GM11168 (cell line): ENCODE data around the gene CCDC39.

Experiments
- in situ Hi-C: fragments of 300-500 bp; cut with MboI; formaldehyde crosslinking; loops from one replicate; pipeline ENCODE4 v1.12.0; 2022; ENCODE audit warnings: low sequenced_read_pairs; ENCODE audit not compliant: unreplicated experiment

The CCDC39 gene

DNA sequence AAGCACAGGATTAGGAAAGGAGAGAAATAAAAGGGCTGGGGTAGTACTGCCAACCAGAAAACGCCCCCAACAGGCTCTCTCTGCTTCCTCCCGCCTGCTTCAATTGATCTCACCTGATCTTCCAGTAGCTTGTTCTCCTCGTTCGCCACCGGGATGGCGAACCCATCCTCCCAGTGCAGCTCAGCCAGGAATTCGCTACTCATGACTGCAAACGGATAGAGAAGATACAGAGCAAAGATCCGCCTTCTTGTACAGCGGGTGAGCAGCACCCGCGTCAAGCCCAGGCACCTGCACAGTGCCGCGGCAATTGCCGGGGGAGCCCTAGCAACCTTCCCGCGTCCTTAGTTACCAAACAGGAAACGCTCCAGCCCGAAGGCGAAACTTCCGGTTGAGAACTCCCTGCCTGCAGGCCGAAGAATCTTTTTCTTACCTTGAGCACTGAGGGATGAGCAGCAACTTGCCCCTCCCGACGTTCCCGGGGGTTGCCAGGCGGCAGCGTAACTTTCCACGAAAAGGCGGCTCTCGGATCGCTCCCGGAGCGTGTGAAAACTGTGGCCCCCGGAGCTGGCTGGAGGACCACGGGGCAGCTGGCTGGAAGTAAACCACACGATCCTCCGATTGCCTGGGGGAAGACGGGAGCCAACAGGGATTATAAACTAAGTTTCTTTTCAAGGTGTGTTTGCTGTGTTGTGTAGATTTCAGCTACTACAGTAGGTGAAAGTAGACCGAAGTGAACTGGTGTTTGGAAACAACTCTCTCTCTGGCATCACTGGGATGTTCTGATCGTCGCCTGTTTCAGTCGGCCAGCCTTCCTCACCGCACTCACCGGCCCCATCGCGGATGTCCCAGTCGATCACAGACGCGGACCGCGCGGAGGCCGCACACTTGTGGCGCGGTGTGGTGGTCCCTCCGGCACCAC lies at the start of gene CCDC39:
Gene CCDC39 (minus strand): TSS at position 312 of the 919 bp plus-strand sequence. CDS start 109 bp downstream, at position 203.
- in situ Hi-C loops: no loop called here

DNA sequence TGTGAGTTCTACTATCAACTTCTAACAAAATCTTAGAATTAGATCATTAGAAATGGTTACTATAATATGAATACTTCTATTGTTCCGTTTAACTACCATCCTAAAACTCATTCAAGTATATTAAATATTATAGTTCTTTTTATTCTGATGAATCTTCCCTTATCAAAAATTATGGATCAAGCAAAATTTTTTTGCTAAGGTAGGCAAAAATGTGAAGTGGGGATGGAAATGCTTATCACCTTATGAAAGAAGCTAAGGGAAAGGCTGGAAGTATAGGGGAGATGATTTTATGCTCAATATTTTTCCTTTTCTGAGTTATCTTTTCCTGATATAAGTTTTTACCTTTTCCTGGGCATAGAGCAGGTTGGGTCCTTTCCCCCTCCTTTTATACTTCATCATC lies 40.7 kb upstream of the CCDC39 start:
- in situ Hi-C loops: no loop called here

DNA sequence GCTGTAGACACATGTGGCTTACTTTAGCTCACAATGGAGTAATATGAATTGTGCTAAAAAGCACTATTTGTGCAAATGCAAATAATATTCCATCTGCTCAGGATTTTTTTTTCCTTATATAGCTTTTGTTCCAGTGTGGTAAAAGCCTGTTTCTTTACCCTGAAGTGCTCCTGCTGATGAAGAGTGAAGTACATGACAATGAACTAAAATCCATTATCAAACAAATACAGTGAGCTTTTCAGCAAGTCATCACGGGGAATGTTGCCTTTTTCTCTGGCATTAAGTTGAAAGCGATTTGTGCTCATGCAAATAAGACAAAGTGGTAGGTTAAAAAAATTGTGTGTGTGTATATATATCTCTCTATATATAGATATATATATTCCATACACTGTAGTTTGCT lies 28.6 kb upstream of the CCDC39 start:
- in situ Hi-C loops: no loop called here

DNA sequence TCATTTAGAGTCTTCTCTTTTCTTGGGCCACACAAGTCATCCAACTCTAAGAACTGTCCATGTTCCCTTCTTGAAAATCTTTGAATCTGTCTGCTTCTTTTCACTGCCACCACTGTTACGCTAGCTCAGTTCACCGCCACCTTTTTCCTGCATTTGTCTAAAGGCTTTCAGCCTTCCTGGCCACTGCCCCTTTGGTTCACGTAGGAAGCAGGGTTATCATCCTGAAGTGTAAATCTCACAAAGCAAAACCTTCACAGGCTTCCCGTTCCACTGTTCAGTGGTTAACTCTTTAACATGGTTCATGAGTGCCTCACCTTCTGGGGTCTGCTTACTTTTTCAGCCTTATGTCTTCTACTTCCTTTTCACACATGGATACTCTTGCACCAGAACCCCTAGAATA lies 26.3 kb upstream of the CCDC39 start:
- in situ Hi-C loops: no loop called here

DNA sequence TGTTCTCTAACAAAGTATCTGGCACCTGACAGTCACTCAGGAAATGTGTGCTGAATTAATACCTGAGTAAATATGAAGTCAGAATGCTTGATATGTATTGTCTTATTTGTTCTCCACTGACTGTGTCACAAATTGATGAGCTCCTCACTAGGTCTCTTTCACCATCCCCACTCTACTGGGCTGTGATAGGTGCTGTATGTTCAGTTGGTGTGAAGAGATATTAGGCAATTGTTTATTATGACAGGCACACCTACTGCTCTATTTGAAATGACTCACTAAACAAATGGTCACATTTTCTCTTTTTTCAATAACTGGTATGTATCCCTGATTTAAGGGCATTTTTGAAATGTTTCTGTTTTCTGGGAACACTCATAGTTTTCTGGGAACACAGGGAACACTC lies 25.2 kb upstream of the CCDC39 start:
- in situ Hi-C loops: no loop called here

DNA sequence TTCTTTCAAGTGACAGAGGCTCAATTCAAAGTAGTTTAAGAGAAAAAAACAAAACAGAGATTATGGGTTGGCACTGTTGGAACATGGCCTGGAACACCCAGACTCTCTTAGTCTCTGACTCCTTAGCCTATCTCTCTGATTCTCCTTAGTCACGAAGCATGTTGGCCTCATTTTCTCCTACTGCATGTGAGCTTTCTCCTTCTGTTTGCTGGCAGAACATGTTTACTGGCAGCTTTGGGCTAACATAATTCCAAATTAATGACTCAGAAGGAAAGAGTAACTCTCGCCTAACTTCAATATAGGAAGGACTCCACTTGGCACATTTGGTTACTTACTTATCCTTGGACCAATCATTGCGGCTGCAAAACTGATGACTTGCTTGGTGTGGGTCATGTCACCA lies 21.7 kb upstream of the CCDC39 start:
- in situ Hi-C loops: no loop called here

DNA sequence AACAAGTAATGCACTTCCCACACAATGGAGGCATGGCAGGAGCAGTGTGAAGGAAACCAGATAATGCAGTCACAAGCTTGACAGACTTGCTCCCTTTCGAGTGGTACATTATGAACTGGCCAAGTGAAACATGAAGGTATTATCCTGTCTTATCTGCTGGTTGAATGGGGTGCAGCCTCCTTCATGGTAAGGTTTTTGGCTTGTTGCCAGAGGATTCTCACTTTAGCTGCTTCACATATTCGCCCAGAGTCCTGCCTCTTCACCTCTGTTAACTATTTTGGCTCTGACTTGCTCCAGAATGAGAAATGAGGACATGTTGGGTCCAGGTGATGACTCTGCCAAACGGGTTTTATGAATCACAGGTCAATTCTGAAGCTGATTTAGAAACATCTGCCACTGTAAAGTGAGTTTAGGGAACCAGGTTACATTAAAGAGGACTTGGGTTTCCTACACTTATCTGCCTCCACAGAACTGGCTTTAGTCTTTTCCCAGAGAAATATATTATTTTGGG lies 19.5 kb upstream of the CCDC39 start:
- in situ Hi-C loops: no loop called here

DNA sequence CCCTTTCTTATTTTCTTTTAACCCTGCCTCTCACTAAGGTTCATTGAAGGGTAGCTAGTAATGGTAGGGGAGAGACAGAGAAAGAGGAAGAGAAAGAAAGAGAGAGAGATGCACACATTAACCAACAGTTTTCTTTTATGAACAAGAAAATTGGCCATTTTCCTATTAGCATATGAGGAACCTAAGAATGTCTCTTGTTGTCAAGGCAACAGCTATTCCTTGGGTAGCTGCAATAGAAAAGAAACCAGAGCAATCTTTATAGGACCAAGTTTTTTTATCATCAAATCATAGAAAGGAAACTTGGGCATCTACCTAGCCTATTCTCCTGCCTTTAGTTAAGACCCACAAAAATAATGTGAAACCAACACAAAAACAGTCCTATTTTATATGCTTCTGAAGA lies 15.0 kb upstream of the CCDC39 start:
- in situ Hi-C loops: no loop called here

DNA sequence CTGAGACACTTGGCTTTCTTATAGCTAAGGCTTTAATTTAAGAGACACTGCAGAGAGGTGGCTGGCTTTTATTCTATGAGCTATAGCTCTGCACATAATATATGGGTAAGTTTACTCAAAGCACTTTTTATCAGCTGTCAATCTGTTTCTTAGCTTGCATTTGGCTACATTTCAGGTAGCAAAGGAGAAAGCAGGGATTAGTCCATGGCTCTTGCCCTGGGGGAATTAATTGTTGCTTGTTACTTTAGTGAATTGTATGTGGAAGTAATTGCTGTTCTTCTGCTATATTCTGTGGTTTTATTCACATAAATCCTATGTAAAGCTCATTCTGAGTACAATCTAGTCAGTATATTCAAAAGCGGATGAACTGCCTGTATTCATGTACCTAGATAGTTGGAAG lies 14.4 kb upstream of the CCDC39 start:
- in situ Hi-C loops: no loop called here

DNA sequence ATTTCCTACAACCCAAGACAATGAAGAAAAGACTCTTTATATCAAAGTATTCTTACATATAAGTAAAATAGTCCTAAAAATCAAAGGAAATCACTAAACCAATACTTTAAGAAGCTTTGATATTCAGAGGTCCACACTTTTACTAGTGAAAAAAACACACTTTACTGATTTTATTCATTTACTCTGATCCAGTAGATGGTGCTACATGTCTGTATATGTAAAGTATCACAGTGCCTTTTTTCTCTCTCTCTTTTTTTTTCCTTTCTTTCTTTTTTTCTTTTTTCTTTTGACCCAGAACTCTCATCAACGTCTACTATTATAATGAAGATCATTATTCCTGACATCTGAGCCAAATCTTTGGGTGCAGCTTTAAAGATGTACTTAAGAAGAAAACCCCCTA lies 10.8 kb upstream of the CCDC39 start:
- in situ Hi-C loops: no loop called here

DNA sequence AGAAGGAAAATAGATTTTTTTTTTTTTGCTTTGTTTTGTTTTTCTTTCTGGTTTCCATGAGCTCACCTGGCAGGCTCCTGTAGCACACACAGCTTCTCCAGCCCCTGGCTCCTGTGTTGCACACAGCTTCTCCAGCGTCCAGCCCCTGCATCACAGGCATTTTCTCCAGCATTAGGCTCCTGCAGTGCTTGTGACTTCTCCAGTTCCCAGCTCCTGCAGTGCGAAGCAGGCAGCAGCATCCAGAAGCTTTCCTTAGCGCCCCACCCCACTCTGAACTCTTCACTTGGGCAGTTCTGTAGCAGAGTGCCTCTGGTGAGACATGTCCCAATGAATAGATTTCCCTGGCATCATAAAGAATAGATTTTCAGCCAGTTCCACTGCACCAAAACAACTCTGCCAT lies 5.5 kb upstream of the CCDC39 start:
- in situ Hi-C loops: no loop called here

DNA sequence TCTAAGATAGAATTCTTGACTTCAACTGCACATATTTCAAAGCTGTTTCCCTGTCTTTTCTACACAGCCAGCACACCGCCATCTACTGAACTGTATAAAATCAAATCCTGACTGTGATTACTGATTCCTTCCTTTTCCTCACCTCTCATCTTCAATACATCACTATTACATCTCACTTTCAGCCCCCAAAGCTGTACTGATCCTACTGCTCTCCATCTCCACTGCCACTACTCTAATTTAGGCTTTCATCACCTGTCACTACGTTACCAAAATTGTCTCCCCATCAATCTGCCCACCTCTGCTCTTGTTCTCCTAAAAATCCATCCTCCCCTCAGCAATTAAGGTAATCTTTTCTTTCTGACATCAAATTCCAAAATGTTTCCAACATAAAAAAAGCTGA lies 4.5 kb upstream of the CCDC39 start:
- in situ Hi-C loops: no loop called here

DNA sequence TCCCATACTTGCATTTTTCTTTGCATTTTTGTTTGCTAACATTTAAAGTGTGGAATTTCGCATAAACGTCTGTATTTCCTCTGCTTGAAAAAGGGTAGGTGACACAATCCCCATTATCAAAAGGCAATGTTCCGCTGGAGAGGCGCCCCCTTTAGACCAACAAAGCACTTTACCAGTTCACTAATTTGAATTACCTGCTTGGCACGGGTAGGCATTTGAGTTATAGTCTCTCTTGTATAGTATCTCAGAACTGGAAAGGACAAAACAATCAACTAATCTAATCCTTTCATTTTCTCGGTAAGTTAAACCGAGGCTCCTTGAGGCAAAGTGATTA lies 775 bp upstream of the CCDC39 start:
- in situ Hi-C loops: no loop called here

DNA sequence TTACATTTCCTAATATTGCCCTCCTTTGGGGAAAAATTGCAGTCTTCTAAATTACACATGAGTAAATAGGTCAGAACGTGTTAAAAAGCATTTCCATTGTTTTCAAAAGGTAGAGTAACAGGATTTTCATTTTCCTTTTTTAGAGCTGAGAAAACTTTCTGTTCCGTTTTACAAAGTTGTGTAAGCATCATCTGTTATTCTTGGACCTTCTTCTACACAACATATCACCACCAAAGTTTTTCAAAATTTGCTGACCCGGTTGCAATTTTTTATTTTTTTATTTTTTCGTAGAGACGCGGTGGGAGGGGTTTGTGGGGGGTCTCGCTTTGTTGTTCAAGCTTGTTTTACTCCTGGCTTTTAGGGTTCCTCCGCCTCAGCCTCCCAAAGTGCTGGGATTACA lies 1.1 kb downstream of the CCDC39 start:
- in situ Hi-C loops: no loop called here

DNA sequence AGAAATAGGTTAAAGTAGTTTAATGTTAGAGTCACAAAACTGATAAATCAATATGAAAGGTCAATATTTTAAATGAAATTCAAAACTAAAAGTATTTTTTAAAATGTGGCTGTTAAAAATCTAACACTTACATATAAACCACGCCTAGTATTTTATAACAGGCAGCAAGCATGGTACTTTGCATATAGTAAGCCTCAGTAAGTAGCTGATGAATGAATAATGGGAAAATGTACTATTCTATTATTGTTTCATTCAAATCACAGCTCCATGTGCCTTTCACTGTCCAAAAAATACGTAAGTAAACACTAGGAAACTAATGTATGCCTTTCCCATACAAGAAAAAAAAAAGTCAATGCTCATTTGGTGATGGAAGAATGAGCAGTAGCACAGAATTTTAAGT lies 17.8 kb downstream of the CCDC39 start:
- in situ Hi-C loops: no loop called here

DNA sequence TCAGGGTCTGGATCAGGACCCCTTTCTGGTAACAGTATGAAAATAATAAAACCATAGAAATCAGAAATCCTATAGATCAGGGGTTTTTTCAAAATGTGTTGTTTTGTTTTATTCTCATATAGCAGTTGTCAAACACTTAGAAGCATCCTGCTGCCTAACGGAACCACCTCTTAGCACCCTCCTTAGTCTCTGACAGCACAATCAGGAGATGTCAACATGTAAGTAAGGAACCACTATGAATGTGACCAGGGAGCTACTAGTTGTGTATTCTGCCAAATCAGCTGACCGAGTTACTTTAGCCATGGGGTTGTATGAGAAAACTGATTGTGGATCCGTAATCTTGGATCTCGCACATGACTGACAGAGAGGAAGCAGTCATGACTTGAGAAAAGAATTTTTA lies 22.2 kb downstream of the CCDC39 start:
- in situ Hi-C loops: no loop called here

DNA sequence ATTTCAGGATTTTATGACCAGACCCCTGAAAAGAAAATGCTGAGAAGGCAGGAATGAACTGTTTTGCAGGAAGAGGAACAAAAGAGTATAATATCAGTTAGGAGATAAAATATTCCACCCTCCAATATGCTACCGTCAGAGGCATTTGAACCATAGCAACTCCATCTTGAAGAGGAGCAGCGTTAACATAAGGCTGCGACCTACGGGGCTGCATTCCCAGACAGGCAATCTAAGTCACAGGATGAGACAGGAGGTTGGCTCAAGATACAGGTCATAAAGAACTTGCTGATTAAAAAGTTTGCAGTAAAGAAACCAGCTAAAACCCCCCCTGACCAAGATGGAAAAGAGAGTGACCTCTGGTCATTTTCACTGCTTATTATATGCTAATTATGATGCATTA lies 22.9 kb downstream of the CCDC39 start:
- in situ Hi-C loops: no loop called here

DNA sequence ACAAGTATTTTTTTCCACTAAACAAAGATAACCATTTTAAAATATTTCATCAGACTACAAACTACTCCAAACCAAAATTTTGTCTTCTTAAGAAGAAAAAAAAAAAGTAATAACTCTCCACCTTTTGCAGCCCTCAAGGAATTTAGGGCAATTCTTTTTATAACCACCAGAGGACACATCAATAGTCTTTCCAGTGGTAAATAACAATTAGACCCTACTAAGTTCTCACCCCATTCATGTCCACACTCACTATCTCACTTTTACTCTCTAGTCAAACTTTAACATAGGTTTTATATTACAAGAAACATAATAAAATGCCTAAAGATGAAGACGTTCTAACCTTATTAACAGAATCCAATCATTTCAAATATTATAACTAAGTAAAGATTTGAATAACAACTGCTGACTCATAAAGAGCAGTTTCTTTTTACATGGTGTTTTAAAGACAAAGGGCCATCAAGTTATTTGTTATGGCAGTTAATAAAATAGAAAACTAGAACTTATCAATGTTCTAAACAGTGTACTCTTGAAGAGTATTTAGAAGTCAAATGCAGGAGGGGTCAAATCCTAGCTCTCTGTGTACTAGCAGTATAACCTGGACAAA lies 33.0 kb downstream of the CCDC39 start:
- in situ Hi-C loops: no loop called here

DNA sequence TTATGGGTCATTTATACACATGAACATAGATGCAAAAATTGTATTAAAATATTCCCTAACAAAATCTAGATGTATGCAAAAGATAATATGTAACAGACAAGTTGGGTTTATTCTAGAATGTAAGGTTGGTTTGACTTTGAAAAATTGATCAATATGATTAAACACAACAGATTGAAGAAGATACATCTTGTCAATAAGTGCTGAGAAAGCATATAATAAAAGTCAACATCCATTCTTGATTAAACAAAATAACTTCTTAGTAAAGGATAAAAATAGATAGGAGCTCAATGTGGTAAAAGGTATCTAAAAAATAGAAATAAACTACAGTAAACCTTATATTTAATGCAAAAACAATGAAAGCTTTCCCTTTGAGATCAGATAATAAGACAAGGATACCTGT lies 38.3 kb downstream of the CCDC39 start:
- in situ Hi-C loops: no loop called here

DNA sequence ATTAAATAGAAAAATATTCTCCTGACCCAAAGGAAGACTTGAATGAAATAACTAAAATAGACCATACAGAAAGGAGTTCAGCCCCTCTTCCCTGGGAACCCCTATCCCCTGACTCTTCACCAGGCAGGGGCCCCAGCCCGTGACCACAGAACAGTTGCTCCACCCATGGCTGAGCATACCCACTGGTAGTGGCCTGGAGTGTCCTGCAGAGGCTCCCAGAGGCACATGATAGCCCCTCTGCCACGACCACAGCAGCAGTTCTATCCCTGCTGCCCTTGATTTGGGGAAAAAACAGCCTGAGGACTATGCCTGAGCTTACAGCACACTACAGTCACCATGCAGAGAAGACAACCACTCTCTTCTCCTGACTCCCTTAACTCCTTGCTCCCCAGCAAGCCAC lies 45.6 kb downstream of the CCDC39 start:
- in situ Hi-C loops: no loop called here

DNA sequence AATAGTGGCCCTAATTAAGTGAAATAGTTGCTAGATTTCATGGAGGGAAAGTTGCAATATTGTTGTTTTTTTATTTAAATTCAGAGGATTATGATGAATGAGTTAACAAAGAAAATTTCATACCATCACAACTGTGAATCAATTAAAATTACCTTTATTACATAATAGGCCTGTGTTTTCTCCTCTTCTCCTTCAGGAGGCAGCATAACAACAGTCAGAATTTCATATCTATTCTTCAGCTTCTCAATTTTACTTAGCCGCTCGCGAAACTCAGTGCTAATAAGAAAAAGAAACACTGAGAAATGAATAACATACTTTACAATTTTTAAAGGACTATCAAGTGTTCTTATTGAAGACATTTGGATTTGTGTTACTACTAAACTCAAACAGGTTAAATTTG lies 48.0 kb downstream of the CCDC39 start:
- in situ Hi-C loops: no loop called here

DNA sequence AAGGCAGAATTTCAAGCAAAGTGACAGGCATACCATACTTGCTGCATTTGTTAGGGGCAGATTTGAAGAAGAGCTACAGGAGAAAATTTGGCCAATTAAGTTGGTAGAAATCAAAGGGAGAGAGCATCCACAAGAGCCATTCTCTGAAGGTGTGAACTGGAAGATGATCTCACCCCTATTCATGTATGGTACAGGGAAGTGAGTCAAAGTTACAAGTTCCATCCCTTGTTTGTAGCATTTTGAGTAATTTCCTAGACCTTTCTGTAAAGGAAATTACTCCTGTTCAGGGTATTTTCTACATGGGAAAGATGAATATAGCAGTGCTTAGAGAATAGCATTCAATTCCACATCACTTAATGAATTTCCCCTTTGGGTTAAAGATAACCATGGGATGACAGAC lies 48.9 kb downstream of the CCDC39 start:
- in situ Hi-C loops: no loop called here
